Measurements from ENCODE around the gene PGBD5. TPM values are rescaled to one million over a fixed set of nuclear protein-coding genes. Genes with fewer than 3 reads are reported as not detected.
"Not testable (repeated sequence)": the region's sequence is repeated elsewhere in the genome, so short reads cannot be mapped to it uniquely, and the experiment has no call there.

PGBD5 gene, protein sequence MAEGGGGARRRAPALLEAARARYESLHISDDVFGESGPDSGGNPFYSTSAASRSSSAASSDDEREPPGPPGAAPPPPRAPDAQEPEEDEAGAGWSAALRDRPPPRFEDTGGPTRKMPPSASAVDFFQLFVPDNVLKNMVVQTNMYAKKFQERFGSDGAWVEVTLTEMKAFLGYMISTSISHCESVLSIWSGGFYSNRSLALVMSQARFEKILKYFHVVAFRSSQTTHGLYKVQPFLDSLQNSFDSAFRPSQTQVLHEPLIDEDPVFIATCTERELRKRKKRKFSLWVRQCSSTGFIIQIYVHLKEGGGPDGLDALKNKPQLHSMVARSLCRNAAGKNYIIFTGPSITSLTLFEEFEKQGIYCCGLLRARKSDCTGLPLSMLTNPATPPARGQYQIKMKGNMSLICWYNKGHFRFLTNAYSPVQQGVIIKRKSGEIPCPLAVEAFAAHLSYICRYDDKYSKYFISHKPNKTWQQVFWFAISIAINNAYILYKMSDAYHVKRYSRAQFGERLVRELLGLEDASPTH
- 72.4 TPM for total RNA-seq (ENCODE audit: unreplicated experiment)
- long read RNA-seq, partial matches to known transcripts, result 0 of 9 reads
- long read RNA-seq, other reads (novel, unspliced or antisense), result 9 of 9 reads

DNA sequence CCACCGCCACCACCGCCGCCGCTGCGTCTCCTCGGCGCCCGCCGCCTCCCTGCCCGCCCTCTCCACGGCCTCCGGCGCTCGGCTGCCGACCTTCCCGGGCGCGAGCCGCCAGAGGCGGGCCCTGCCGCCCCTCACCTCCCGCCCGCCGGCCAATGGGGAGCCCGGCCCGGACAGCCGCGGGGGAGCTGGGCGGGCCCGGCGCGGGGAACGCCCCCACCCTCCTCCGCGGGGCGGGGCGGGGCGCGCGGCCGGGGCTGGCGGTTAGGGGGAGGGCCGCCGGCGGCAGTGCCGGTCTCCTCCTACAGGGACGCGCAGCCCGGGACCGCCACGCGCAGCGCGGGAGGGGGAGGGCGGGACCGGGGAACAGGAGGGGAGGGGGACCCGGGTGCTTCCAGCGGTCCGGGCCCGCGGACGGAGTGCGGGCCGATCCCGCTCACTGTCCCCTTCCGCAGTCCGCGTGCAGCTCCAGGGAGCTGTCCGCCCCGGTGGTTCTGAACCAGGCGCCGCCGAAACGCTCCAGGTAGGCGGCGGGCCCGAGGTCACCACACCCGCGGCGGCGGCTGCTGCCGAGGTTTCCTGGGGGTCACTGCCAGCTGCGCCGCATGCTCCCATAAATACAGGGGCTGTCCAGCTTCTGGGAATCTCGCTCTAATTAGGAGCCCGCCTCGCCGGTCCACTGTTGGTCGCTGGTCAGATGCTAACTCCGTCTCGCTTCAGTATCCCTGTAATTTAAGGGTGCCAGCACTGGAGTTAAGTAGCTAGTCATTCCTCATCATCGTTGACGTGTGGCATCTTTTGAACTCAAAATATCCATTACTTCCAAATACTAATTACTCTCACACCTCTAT lies at the start of gene PGBD5:
TSS of gene PGBD5 (minus strand) at position 87 of the 848 bp plus-strand sequence. CDS start 404 bp downstream, outside the sequence.
- peak; percentile 92 for DNase-seq
- Mint-ChIP-seq H3K9me3 (ENCODE audit: unreplicated experiment) (peaks cover 28% of the 10 kb centered on the region), H3K27ac (ENCODE audit: unreplicated experiment) (peak within 1 kb of the TSS; percentile 96), H3K36me3 (ENCODE audit: unreplicated experiment) (peaks cover 6% of the 10 kb centered on the region), H3K4me3 (ENCODE audit: unreplicated experiment) (peak within 1 kb of the TSS; percentile 94), H3K4me1 (ENCODE audit: low read depth, unreplicated experiment) (peaks cover 38% of the 10 kb centered on the region), H3K27me3 (ENCODE audit: unreplicated experiment) (peaks cover 23% of the 10 kb centered on the region)
- TF ChIP-seq, protein P1, sequence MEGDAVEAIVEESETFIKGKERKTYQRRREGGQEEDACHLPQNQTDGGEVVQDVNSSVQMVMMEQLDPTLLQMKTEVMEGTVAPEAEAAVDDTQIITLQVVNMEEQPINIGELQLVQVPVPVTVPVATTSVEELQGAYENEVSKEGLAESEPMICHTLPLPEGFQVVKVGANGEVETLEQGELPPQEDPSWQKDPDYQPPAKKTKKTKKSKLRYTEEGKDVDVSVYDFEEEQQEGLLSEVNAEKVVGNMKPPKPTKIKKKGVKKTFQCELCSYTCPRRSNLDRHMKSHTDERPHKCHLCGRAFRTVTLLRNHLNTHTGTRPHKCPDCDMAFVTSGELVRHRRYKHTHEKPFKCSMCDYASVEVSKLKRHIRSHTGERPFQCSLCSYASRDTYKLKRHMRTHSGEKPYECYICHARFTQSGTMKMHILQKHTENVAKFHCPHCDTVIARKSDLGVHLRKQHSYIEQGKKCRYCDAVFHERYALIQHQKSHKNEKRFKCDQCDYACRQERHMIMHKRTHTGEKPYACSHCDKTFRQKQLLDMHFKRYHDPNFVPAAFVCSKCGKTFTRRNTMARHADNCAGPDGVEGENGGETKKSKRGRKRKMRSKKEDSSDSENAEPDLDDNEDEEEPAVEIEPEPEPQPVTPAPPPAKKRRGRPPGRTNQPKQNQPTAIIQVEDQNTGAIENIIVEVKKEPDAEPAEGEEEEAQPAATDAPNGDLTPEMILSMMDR (IDR thresholded peaks at IDR 0.05; ENCODE audit: partially characterized antibody, unreplicated experiment), result no peak

DNA sequence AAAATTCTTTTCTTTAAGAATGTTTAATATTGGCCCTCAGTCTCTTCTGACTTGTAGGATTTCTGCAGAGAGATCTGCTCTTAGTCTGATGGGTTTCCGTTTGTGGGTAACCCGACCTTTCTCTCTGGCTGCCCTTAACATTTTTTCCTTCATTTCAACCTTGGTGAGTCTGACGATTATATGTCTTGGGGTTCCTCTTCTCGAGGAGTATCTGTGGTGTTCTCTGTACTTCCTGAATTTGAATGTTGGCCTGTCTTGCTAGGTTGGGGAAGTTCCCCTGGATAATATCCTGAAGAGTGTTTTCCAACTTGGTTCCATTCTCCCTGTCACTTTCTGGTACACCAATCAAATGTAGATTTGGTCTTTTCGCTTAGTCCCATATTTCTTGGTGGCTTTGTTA lies 48.8 kb upstream of the PGBD5 start:
- not testable (repeated sequence) for H3K27me3 Mint-ChIP-seq (ENCODE audit: unreplicated experiment); H3K4me1 Mint-ChIP-seq (ENCODE audit: low read depth, unreplicated experiment); H3K27ac Mint-ChIP-seq (ENCODE audit: unreplicated experiment); H3K9me3 Mint-ChIP-seq (ENCODE audit: unreplicated experiment); H3K4me3 Mint-ChIP-seq (ENCODE audit: unreplicated experiment); H3K36me3 Mint-ChIP-seq (ENCODE audit: unreplicated experiment); DNase-seq

DNA sequence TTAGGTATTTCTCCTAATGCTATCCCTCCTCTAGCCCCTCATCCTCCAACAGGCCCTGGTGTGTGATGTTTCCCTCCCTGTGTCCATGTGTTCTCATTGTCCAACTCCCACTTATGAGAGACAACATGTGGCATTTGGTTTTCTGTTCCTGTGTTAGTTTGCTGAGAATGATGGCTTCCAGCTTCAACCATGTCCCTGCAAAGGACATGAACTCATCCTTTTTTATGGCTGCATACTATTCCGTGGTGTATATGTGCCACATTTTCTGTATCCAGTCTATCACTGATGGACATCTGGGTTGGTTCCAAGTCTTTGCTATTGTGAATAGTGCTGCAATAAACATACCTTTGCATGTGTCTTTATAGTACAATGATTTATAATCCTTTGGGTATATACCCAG lies 44.6 kb upstream of the PGBD5 start:
- H3K4me3 Mint-ChIP-seq (ENCODE audit: unreplicated experiment); H3K36me3 Mint-ChIP-seq (ENCODE audit: unreplicated experiment); H3K27me3 Mint-ChIP-seq (ENCODE audit: unreplicated experiment); DNase-seq; H3K27ac Mint-ChIP-seq (ENCODE audit: unreplicated experiment); H3K4me1 Mint-ChIP-seq (ENCODE audit: low read depth, unreplicated experiment); H3K9me3 Mint-ChIP-seq (ENCODE audit: unreplicated experiment): not testable (repeated sequence)

DNA sequence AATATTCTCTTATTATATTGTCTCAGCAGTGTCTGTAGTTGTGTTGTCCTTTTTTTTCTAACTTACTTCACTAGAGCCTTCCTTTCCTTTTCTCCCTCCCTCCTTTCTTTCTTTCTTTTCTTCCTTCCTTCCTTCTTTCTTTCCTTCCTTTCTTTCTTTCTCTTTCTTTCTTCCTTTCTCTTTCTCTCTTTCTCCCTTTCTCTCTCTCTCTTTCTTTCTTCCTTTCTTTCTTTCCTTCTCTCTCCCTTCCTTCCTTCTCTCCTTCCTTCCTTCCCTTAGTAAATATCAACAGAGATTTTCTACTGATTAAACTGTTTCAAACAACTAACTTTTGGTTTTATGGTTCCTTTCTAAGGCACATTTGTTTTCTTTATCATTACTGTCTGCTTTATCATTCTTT lies 43.1 kb upstream of the PGBD5 start:
- TF ChIP-seq, protein P1 (IDR thresholded peaks at IDR 0.05; ENCODE audit: partially characterized antibody, unreplicated experiment), result no peak
- Mint-ChIP-seq H3K4me1 (ENCODE audit: low read depth, unreplicated experiment) (no peaks in the 10 kb centered on the region), H3K27me3 (ENCODE audit: unreplicated experiment) (no peaks in the 10 kb centered on the region), H3K9me3 (ENCODE audit: unreplicated experiment) (peaks cover 8% of the 10 kb centered on the region), H3K4me3 (ENCODE audit: unreplicated experiment) (no peak overlapping the region), H3K27ac (ENCODE audit: unreplicated experiment) (no peak overlapping the region), H3K36me3 (ENCODE audit: unreplicated experiment) (peaks cover 4% of the 10 kb centered on the region)
- no peak for DNase-seq

DNA sequence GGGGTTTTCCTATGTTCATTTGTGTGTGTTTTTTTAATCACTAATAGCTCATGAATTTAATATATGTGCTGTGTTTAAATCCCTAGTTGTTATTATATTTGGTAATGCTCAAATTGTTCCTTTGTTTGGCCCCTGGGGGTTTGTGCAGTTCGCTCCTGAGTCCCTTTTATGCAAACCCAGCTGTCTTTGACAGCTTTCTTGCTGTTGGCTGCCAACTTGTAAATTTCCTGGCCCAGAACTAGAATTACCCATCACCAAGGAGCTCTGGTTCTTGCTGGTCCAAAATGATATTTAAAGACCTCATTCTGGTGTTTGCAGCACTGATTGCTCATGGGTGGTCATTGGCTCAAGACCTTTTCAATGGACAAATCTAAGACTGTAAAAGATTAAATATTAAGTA lies 39.6 kb upstream of the PGBD5 start:
- H3K27me3 Mint-ChIP-seq (ENCODE audit: unreplicated experiment), result no peaks in the 10 kb centered on the region
- peaks cover 2% of the 10 kb centered on the region for H3K9me3 Mint-ChIP-seq (ENCODE audit: unreplicated experiment)
- H3K4me1 Mint-ChIP-seq (ENCODE audit: low read depth, unreplicated experiment), result peaks cover 3% of the 10 kb centered on the region
- no peak overlapping the region for H3K27ac Mint-ChIP-seq (ENCODE audit: unreplicated experiment)
- DNase-seq, result no peak
- TF ChIP-seq, protein P1 (IDR thresholded peaks at IDR 0.05; ENCODE audit: partially characterized antibody, unreplicated experiment), result no peak
- H3K4me3 Mint-ChIP-seq (ENCODE audit: unreplicated experiment), result no peak overlapping the region
- H3K36me3 Mint-ChIP-seq (ENCODE audit: unreplicated experiment), result peaks cover 4% of the 10 kb centered on the region
